Karpas-422 (cell line): ENCODE data around the gene SUGCT. TPM values are rescaled to one million over a fixed set of nuclear protein-coding genes. Genes with fewer than 3 reads are reported as not detected.
"Not testable (repeated sequence)": the region's sequence is repeated elsewhere in the genome, so short reads cannot be mapped to it uniquely, and the experiment has no call there.

Experiments
- DNase-seq: peaks from one replicate; pipeline ENCODE4 v3.0.0-alpha.2; 2015
- H2AFZ ChIP-seq: fragments of 200-600 bp; sonication (generic); 2 replicates; pipeline ENCODE4 v1.6.1; 2014; ENCODE audit warnings: antibody characterized with exemption, low read length, mixed read lengths
- H3K27ac ChIP-seq: fragments of 200-600 bp; sonication (generic); 2 replicates; pipeline ENCODE4 v1.5.1; 2014; ENCODE audit warnings: mild to moderate bottlenecking, low read length, moderate library complexity
- H3K27me3 ChIP-seq: fragments of 200-600 bp; sonication (generic); 2 replicates; pipeline ENCODE4 v1.6.1; 2014; ENCODE audit warnings: low read length, mixed read lengths
- H3K36me3 ChIP-seq: fragments of 200-600 bp; sonication (generic); 2 replicates; pipeline ENCODE4 v1.6.1; 2014; ENCODE audit warnings: low read length, mixed read lengths; ENCODE audit not compliant: insufficient read depth
- H3K4me1 ChIP-seq: fragments of 200-600 bp; sonication (generic); 2 replicates; pipeline ENCODE4 v1.6.1; 2014; ENCODE audit warnings: mild to moderate bottlenecking, low read length, mixed read lengths
- H3K4me2 ChIP-seq: fragments of 200-600 bp; sonication (generic); 2 replicates; pipeline ENCODE4 v1.6.1; 2014; ENCODE audit warnings: low read length, low read depth, mild to moderate bottlenecking; ENCODE audit not compliant: poor library complexity, severe bottlenecking
- H3K4me3 ChIP-seq: fragments of 200-600 bp; sonication (generic); 2 replicates; pipeline ENCODE4 v1.5.1; 2014; ENCODE audit warnings: mild to moderate bottlenecking, antibody characterized with exemption, low read length, mixed read lengths
- H3K79me2 ChIP-seq: fragments of 200-600 bp; sonication (generic); 2 replicates; pipeline ENCODE4 v1.6.1; 2014; ENCODE audit warnings: mild to moderate bottlenecking, low read length, mixed read lengths
- H3K9ac ChIP-seq: fragments of 200-600 bp; sonication (generic); 2 replicates; pipeline ENCODE4 v1.6.0; 2014; ENCODE audit warnings: low read length
- H3K9me2 ChIP-seq: fragments of 200-600 bp; sonication (generic), shearing (Covaris generic); replicated peaks from 2 replicates; pipeline ENCODE4 v1.6.0; 2014; ENCODE audit warnings: mild to moderate bottlenecking, low read length, moderate library complexity; ENCODE audit not compliant: insufficient read depth
- H3K9me3 ChIP-seq: fragments of 300-700, 200-600 bp; sonication (generic); 2 replicates; pipeline ENCODE4 v1.6.1; 2014; ENCODE audit warnings: low read length, mixed read lengths
- H4K20me1 ChIP-seq: fragments of 200-600 bp; sonication (generic); 2 replicates; pipeline ENCODE4 v1.6.1; 2014; ENCODE audit warnings: mild to moderate bottlenecking, antibody characterized with exemption, low read length, low read depth; ENCODE audit not compliant: insufficient read depth
- total RNA-seq: library from RNA; depleted of rRNA; stranded (reverse); fragments of >200 nt; shearing (Covaris generic); gene quantifications from 2 replicates; pipeline ENCODE4 v1.2.3, GENCODE V29; 2014; ENCODE audit warnings: low replicate concordance

The SUGCT gene
- total RNA-seq, 1 experiment from 2014 or later, result 0.48 TPM

GRCh38 chr7:40211276-40212003, 76.6 kb downstream of the SUGCT start:
- Histone ChIP-seq H3K9ac (no peak overlapping the region), H4K20me1 (no peaks in the 10 kb centered on the region), H3K9me3 (no peaks in the 10 kb centered on the region), H2AFZ (no peak overlapping the region), H3K4me2 (no peak overlapping the region), H3K9me2 (no peaks in the 10 kb centered on the region), H3K36me3 (no peaks in the 10 kb centered on the region), H3K4me1 (no peaks in the 10 kb centered on the region), H3K27me3 (no peaks in the 10 kb centered on the region), H3K79me2 (no peaks in the 10 kb centered on the region), H3K4me3 (no peak overlapping the region), H3K27ac (no peak overlapping the region)
- no peak for DNase-seq

GRCh38 chr7:40213291-40213690, 78.5 kb downstream of the SUGCT start:
- no peaks in the 10 kb centered on the region for H3K36me3 ChIP-seq
- DNase-seq, result no peak
- H4K20me1 ChIP-seq, result no peaks in the 10 kb centered on the region
- no peak overlapping the region for H3K27ac ChIP-seq
- H3K9ac ChIP-seq, result no peak overlapping the region
- no peak overlapping the region for H3K4me2 ChIP-seq
- H3K4me1 ChIP-seq, result no peaks in the 10 kb centered on the region
- H3K9me2 ChIP-seq, result no peaks in the 10 kb centered on the region
- no peaks in the 10 kb centered on the region for H3K9me3 ChIP-seq
- peaks cover 2% of the 10 kb centered on the region; the same call in 1 of the 2 replicates for H3K27me3 ChIP-seq
- no peak overlapping the region for H2AFZ ChIP-seq
- no peak overlapping the region for H3K4me3 ChIP-seq
- no peaks in the 10 kb centered on the region for H3K79me2 ChIP-seq

- Histone ChIP-seq H3K36me3 (no peaks in the 10 kb centered on the region), H4K20me1 (no peaks in the 10 kb centered on the region), H3K79me2 (no peaks in the 10 kb centered on the region), H3K9me2 (no peaks in the 10 kb centered on the region), H3K4me3 (no peak overlapping the region), H3K4me2 (no peak overlapping the region), H3K9me3 (no peaks in the 10 kb centered on the region), H3K27ac (no peak overlapping the region), H3K9ac (no peak overlapping the region), H3K4me1 (no peaks in the 10 kb centered on the region), H2AFZ (no peak overlapping the region), H3K27me3 (peaks cover 2% of the 10 kb centered on the region; the same call in 1 of the 2 replicates)
- DNase-seq, result no peak
These were observed 79.1 kb downstream of the SUGCT start for GRCh38 chr7:40213856-40214255.

DNA sequence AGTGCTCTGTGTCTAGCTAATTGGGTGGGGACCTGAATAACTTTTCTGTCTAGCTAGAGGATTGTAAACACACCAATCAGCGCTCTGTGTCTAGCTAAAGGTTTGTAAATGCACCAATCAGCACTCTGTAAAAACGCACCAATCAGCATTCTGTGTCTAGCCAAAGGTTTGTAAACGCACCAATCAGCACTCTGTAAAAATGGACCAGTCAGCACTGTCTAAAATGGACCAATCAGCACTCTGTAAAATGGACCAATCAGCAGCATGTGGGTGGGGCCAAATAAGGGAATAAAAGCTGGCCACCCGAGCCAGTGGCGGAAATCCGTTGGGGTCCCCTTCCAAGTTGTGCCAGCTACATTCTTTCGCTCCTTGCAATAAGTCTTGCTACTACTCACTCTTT, 83.8 kb downstream of the SUGCT start:
- H3K27ac ChIP-seq, H3K9me3 ChIP-seq, DNase-seq, H3K4me2 ChIP-seq, H2AFZ ChIP-seq, H3K36me3 ChIP-seq, H3K79me2 ChIP-seq, H3K9ac ChIP-seq, H3K4me1 ChIP-seq, H3K27me3 ChIP-seq, H3K9me2 ChIP-seq, H3K4me3 ChIP-seq, H4K20me1 ChIP-seq: not testable (repeated sequence)

GRCh38 chr7:40219917-40220316, 85.1 kb downstream of the SUGCT start:
- Histone ChIP-seq H3K4me1 (no peaks in the 10 kb centered on the region), H2AFZ (no peak overlapping the region), H3K4me3 (no peak overlapping the region), H3K27me3 (peaks cover 2% of the 10 kb centered on the region; the same call in 1 of the 2 replicates), H3K36me3 (no peaks in the 10 kb centered on the region), H3K27ac (no peak overlapping the region), H4K20me1 (no peaks in the 10 kb centered on the region), H3K4me2 (no peak overlapping the region), H3K9ac (no peak overlapping the region), H3K9me2 (no peaks in the 10 kb centered on the region), H3K79me2 (no peaks in the 10 kb centered on the region), H3K9me3 (no peaks in the 10 kb centered on the region)
- no peak for DNase-seq

DNA sequence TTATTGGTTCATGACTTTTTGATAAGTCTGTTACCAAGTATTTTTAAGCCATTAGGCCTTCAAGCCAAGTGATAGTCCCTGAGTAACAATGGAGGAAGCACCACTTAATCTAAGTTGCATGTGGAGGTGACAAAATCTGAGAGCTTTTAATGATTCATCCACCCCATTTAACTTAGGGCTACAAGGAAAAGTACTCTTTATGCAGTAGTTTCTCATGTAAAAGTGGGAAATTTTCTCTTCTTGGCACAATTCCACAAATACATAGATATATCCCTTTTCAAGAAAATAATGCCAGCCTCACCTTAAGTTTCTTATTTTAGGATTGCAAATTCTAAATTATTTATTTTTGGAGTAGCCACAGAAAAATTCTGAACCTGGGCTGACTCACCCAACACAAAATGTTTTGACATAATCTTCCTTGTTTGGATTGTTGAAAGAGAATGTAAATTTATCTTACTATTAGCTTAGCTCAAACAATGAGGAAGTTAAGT, 85.7 kb downstream of the SUGCT start:
- Histone ChIP-seq H2AFZ (no peak overlapping the region), H3K9ac (no peak overlapping the region), H3K9me2 (no peaks in the 10 kb centered on the region)

GRCh38 chr7:40221836-40222235, 87.0 kb downstream of the SUGCT start:
- Histone ChIP-seq H3K27me3 (peaks cover 2% of the 10 kb centered on the region; the same call in 1 of the 2 replicates), H2AFZ (no peak overlapping the region), H3K4me1 (no peaks in the 10 kb centered on the region), H3K27ac (no peak overlapping the region), H4K20me1 (no peaks in the 10 kb centered on the region), H3K9me3 (no peaks in the 10 kb centered on the region), H3K36me3 (no peaks in the 10 kb centered on the region), H3K4me2 (no peak overlapping the region), H3K79me2 (no peaks in the 10 kb centered on the region), H3K9me2 (no peaks in the 10 kb centered on the region), H3K9ac (no peak overlapping the region), H3K4me3 (no peak overlapping the region)
- DNase-seq, result no peak

More for the DNA sequence above, 85.7 kb downstream of the SUGCT start:
- Histone ChIP-seq H3K36me3 (no peaks in the 10 kb centered on the region), H3K4me2 (no peak overlapping the region), H3K27ac (no peak overlapping the region), H3K27me3 (peaks cover 2% of the 10 kb centered on the region; the same call in 1 of the 2 replicates), H3K79me2 (no peaks in the 10 kb centered on the region), H3K4me3 (no peak overlapping the region), H3K4me1 (no peaks in the 10 kb centered on the region), H4K20me1 (no peaks in the 10 kb centered on the region), H3K9me3 (no peaks in the 10 kb centered on the region)
- DNase-seq, result no peak

DNA sequence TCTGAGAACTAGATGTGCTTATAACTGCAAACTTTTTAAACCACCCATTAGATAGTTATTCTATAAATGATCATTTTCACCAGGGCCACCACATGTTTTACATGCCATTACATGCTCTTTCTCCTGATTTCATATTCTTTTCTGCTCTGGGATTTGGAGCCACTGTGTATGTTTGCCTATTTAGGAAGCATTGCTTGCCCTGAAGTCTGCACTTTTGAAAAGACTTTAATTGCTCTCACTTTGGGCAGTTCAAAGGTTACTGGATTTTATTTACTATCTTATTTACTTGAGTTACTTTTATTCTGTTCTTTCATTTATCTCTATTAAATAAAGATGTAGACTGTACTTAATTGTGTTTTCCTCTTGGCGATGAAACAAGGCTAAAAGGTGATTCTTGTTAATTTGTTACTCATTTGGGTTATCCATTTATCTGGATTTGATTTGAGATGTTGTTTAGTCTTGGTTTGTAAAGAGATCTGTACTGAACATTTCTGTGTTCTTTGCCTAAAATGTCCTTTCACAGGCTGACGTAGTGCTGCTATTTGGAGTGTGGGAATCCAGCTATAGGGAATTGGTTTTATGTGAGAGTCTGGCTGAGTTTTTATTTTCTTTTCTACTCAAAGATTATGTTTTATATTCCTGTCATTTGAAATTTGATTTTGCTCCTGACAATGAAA, 88.8 kb downstream of the SUGCT start:
- no peaks in the 10 kb centered on the region for H3K36me3 ChIP-seq
- H3K27ac ChIP-seq, result no peak overlapping the region
- no peaks in the 10 kb centered on the region for H3K9me2 ChIP-seq
- no peaks in the 10 kb centered on the region for H3K9me3 ChIP-seq
- no peaks in the 10 kb centered on the region for H3K79me2 ChIP-seq
- H3K4me3 ChIP-seq, result no peak overlapping the region
- no peaks in the 10 kb centered on the region for H4K20me1 ChIP-seq
- H2AFZ ChIP-seq, result no peak overlapping the region
- no peak for DNase-seq
- no peak overlapping the region for H3K9ac ChIP-seq
- H3K4me2 ChIP-seq, result no peak overlapping the region
- no peaks in the 10 kb centered on the region for H3K4me1 ChIP-seq
- no peaks in the 10 kb centered on the region for H3K27me3 ChIP-seq
